Measurements from ENCODE around the gene NET1.

Gene NET1

DNA sequence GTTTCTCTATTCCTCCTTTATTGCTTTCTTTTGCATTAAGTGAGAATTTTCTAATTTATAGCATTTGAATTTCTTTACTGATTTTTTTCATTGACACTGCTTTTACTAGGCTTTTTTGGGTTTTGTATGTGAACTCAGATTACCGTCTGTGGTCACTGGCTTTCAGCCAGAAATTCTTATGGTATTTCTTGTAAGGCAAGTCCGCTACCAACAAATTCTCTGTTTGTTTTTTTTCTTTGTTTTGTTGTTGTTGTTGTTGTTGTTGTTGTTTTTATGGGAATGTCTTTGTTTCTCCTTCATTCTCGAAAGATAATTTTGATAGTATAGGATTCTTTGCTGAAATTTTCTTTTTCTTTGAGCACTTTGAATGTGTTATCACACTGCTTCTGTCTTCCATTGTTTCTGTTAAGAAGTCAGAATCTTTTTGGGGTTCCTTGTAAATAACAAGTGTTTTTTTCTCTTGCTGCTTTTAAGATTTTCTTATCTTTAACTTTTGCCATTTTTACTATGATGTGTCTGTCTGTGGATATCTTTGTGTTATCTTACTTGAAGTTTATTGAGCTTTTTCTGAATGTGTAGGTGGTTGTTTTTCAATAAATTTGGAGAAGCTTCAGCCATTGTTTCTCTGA, 7.2 kb downstream of the NET1 start:
- H3K4me1 ChIP-seq (ENCODE audit: insufficient read depth, low read length) = peaks cover 12% of the 10 kb centered on the region
- ATAC-seq (ENCODE audit: insufficient read depth, low read depth) (no peak), DNase-seq (no peak)
- peaks cover 8% of the 10 kb centered on the region for H3K9me3 ChIP-seq (ENCODE audit: insufficient read depth, low read length, severe bottlenecking)
- no peak overlapping the region for H3K4me3 ChIP-seq (ENCODE audit: low read depth in 1 of 2, low read length in 2 of 2)
- H3K4me2 ChIP-seq (ENCODE audit: insufficient read depth, low read length) = no peak overlapping the region
- no peak overlapping the region for H3K27ac ChIP-seq (ENCODE audit: low read length)
- H3K27me3 ChIP-seq (ENCODE audit: insufficient read depth, low read length, poor library complexity) = no peaks in the 10 kb centered on the region
- H3K9ac ChIP-seq (ENCODE audit: low read depth, low read length) = no peak overlapping the region
- H3K79me2 ChIP-seq (ENCODE audit: insufficient read depth, low read length) = peaks cover 100% of the 10 kb centered on the region
- H4K20me1 ChIP-seq (ENCODE audit: insufficient read depth, low read length) = peaks cover 27% of the 10 kb centered on the region
- no peak for TF ChIP-seq EZH2 (IDR thresholded peaks at IDR 0.05; ENCODE audit: borderline replicate concordance, low read depth, low read length, severe bottlenecking)
- TF ChIP-seq, protein P1, sequence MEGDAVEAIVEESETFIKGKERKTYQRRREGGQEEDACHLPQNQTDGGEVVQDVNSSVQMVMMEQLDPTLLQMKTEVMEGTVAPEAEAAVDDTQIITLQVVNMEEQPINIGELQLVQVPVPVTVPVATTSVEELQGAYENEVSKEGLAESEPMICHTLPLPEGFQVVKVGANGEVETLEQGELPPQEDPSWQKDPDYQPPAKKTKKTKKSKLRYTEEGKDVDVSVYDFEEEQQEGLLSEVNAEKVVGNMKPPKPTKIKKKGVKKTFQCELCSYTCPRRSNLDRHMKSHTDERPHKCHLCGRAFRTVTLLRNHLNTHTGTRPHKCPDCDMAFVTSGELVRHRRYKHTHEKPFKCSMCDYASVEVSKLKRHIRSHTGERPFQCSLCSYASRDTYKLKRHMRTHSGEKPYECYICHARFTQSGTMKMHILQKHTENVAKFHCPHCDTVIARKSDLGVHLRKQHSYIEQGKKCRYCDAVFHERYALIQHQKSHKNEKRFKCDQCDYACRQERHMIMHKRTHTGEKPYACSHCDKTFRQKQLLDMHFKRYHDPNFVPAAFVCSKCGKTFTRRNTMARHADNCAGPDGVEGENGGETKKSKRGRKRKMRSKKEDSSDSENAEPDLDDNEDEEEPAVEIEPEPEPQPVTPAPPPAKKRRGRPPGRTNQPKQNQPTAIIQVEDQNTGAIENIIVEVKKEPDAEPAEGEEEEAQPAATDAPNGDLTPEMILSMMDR (IDR thresholded peaks at IDR 0.05; ENCODE audit: borderline replicate concordance, extremely low read depth, low read length, poor library complexity, severe bottlenecking) = no peak
- H2AFZ ChIP-seq (ENCODE audit: low read depth, low read length) = no peak overlapping the region
- H3K36me3 ChIP-seq (ENCODE audit: insufficient read depth, low read length) = peaks cover 10% of the 10 kb centered on the region

DNA sequence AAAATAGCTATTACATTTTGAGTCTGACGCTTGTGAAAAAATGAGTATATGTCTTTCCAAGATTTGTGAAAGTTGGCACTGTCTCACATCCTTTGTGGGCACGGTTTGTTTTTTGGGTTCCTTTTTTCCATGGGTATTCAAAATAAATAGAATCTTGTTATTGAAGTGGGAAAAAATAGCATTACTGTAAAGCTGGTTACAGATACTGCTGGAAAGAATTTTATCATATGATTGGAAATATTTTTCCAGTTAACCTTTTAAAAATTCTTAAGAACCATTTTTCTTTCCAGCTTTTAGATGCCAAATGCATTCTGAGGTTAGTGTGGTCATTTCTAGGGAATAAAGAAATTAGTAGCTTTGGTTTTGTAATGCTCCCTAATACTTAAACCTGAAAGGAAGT, 11.4 kb downstream of the NET1 start:
- Histone ChIP-seq H3K36me3 (ENCODE audit: insufficient read depth, low read length) (peaks cover 17% of the 10 kb centered on the region), H2AFZ (ENCODE audit: low read depth, low read length) (no peak overlapping the region), H3K4me1 (ENCODE audit: insufficient read depth, low read length) (no peaks in the 10 kb centered on the region; the same call in 1 of the 2 replicates), H3K4me3 (ENCODE audit: low read depth in 1 of 2, low read length in 2 of 2) (no peak overlapping the region), H3K9me3 (ENCODE audit: insufficient read depth, low read length, severe bottlenecking) (peaks cover 3% of the 10 kb centered on the region), H3K9ac (ENCODE audit: low read depth, low read length) (no peak overlapping the region), H3K27me3 (ENCODE audit: insufficient read depth, low read length, poor library complexity) (no peaks in the 10 kb centered on the region), H3K4me2 (ENCODE audit: insufficient read depth, low read length) (no peak overlapping the region), H4K20me1 (ENCODE audit: insufficient read depth, low read length) (peaks cover 43% of the 10 kb centered on the region; the same call in 1 of the 2 replicates), H3K27ac (ENCODE audit: low read length) (no peak overlapping the region), H3K79me2 (ENCODE audit: insufficient read depth, low read length) (peaks cover 91% of the 10 kb centered on the region)
- ATAC-seq (ENCODE audit: insufficient read depth, low read depth) = no peak
- no peak for DNase-seq
- TF ChIP-seq, protein P1 (IDR thresholded peaks at IDR 0.05; ENCODE audit: borderline replicate concordance, extremely low read depth, low read length, poor library complexity, severe bottlenecking) = no peak
- no peak for TF ChIP-seq EZH2 (IDR thresholded peaks at IDR 0.05; ENCODE audit: borderline replicate concordance, low read depth, low read length, severe bottlenecking)

DNA sequence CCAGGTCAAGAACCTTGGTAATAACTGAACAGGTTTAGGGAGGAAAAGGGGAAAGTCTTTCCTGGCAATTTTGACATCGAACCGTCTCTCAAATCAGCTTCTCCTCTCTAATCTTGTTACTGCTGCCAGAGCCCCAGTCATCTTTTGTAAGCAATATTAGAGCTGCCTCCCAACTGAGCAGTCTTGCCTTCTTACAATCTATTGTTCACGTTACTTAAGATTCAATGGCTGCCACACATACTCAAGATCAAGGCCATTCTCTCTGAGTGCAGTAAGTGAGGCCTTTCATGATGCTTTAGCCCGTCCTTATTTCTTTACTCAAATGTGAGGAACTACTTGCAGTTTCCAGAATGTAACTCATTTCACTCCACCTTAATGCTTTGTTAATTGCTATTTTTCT, 12.4 kb downstream of the NET1 start:
- H3K4me1 ChIP-seq (ENCODE audit: insufficient read depth, low read length) = no peaks in the 10 kb centered on the region; the same call in 1 of the 2 replicates
- TF ChIP-seq, protein P1 (IDR thresholded peaks at IDR 0.05; ENCODE audit: borderline replicate concordance, extremely low read depth, low read length, poor library complexity, severe bottlenecking) = no peak
- no peak for TF ChIP-seq EZH2 (IDR thresholded peaks at IDR 0.05; ENCODE audit: borderline replicate concordance, low read depth, low read length, severe bottlenecking)
- H3K4me3 ChIP-seq (ENCODE audit: low read depth in 1 of 2, low read length in 2 of 2) = no peak overlapping the region
- no peak overlapping the region for H2AFZ ChIP-seq (ENCODE audit: low read depth, low read length)
- no peak overlapping the region for H3K4me2 ChIP-seq (ENCODE audit: insufficient read depth, low read length)
- H3K79me2 ChIP-seq (ENCODE audit: insufficient read depth, low read length) = peaks cover 82% of the 10 kb centered on the region
- H3K9ac ChIP-seq (ENCODE audit: low read depth, low read length) = no peak overlapping the region
- H3K36me3 ChIP-seq (ENCODE audit: insufficient read depth, low read length) = peaks cover 24% of the 10 kb centered on the region
- H4K20me1 ChIP-seq (ENCODE audit: insufficient read depth, low read length) = peaks cover 42% of the 10 kb centered on the region; the same call in 1 of the 2 replicates
- no peak overlapping the region for H3K27ac ChIP-seq (ENCODE audit: low read length)
- H3K9me3 ChIP-seq (ENCODE audit: insufficient read depth, low read length, severe bottlenecking) = no peaks in the 10 kb centered on the region
- no peak for ATAC-seq (ENCODE audit: insufficient read depth, low read depth)
- H3K27me3 ChIP-seq (ENCODE audit: insufficient read depth, low read length, poor library complexity) = no peaks in the 10 kb centered on the region
- DNase-seq = no peak
